HEK293 (cell line): ENCODE data around the gene LSM10.

ENCODE experiments used
- TCF7L2 ChIP-seq: IDR thresholded peaks from 2 replicates; pipeline ENCODE4 v1.6.1; 2011; ENCODE audit warnings: low read depth, mild to moderate bottlenecking, inconsistent platforms, low read length, moderate library complexity, borderline replicate concordance
- TRIM28 ChIP-seq: IDR thresholded peaks from 2 replicates; pipeline ENCODE4 v1.6.1; 2011; ENCODE audit warnings: low read length, control low read depth, borderline replicate concordance
- ZBTB20 ChIP-seq: fragments of 450-650 bp; formaldehyde crosslinking; IDR thresholded peaks from 2 replicates; pipeline ENCODE4 v1.5.1; 2016; ENCODE audit warnings: missing biosample characterization, missing genetic modification characterization
- ZFP41 ChIP-seq: fragments of 450-650 bp; formaldehyde crosslinking; IDR thresholded peaks from 2 replicates; pipeline ENCODE4 v1.5.1; 2016; ENCODE audit warnings: missing biosample characterization, missing genetic modification characterization, borderline replicate concordance
- ZNF138 ChIP-seq: fragments of 450-650 bp; formaldehyde crosslinking; IDR thresholded peaks from 2 replicates; pipeline ENCODE4 v1.5.1; 2016; ENCODE audit warnings: missing biosample characterization, missing genetic modification characterization, borderline replicate concordance
- ZNF16 ChIP-seq: fragments of 450-650 bp; formaldehyde crosslinking; IDR thresholded peaks from 2 replicates; pipeline ENCODE4 v1.5.1; 2016; ENCODE audit warnings: low read depth, missing biosample characterization, missing genetic modification characterization
- ZNF274 ChIP-seq, 2 experiments: fragments of 200-500 bp in 1 of 2; fragments of 450-650 bp in 1 of 2; sonication (Bioruptor generic) in 1 of 2; formaldehyde crosslinking in 1 of 2; IDR thresholded peaks; 2 replicates each; pipeline versions ENCODE4 v1.5.1 to v1.6.1; 2014 to 2016; ENCODE audit warnings: borderline replicate concordance in 1 of 2, inconsistent platforms in 1 of 2, low read length in 1 of 2, missing biosample characterization in 1 of 2, missing genetic modification characterization in 1 of 2
- ZNF341 ChIP-seq: fragments of 450-650 bp; formaldehyde crosslinking; IDR thresholded peaks from 2 replicates; pipeline ENCODE4; 2016; ENCODE audit warnings: low read depth, missing biosample characterization, missing genetic modification characterization
- ZNF366 ChIP-seq: fragments of 450-650 bp; formaldehyde crosslinking; conservative IDR thresholded peaks from 2 replicates; pipeline ENCODE4 v1.5.1; 2016; ENCODE audit warnings: missing biosample characterization, missing genetic modification characterization
- ZNF629 ChIP-seq: fragments of 450-650 bp; formaldehyde crosslinking; IDR thresholded peaks from 2 replicates; pipeline ENCODE4 v1.5.1; 2017; ENCODE audit warnings: missing biosample characterization, missing genetic modification characterization
- ZNF677 ChIP-seq: fragments of 450-650 bp; IDR thresholded peaks from 2 replicates; pipeline ENCODE4 v1.5.0; 2018; ENCODE audit warnings: missing biosample characterization, mild to moderate bottlenecking, missing genetic modification characterization, moderate library complexity
- ZNF776 ChIP-seq: fragments of 450-650 bp; formaldehyde crosslinking; IDR thresholded peaks from 2 replicates; pipeline ENCODE4 v1.5.0; 2017; ENCODE audit warnings: missing biosample characterization, missing genetic modification characterization, borderline replicate concordance
- ZSCAN30 ChIP-seq: fragments of 450-650 bp; IDR thresholded peaks from 2 replicates; pipeline ENCODE4 v1.5.1; 2018; ENCODE audit warnings: missing biosample characterization, mild to moderate bottlenecking, missing genetic modification characterization, moderate library complexity
- TF ChIP-seq, protein P1 (sequence below): fragments of 450-650 bp; formaldehyde crosslinking; IDR thresholded peaks from 2 replicates; pipeline ENCODE4 v1.5.1; 2016; ENCODE audit warnings: missing biosample characterization, missing genetic modification characterization

DNA sequence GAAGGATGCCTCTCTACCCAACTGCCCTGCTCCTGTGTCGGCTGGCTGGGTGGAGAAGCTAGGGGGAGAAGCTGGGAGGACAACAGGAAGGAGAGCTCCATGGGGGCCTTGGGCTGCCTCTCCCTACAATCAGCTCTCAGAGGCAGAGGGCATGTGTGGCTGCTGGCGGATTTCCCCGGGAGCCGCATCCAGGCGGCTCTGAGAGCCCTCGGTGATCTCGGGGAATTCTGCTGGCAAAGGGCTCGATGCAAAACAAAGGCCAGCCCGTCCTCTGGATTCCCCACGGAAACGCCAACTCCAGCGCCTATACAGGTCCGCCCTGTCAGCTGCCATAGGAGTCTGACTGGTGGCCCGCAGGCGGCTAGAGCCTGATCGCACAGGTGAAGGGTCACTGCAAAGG lies 47.9 kb downstream of the LSM10 start:
- no peak for TF ChIP-seq ZNF366 (tag by site-specific recombination)
- no peak for TF ChIP-seq ZNF138
- TF ChIP-seq TRIM28 = no peak
- TF ChIP-seq, protein P1, sequence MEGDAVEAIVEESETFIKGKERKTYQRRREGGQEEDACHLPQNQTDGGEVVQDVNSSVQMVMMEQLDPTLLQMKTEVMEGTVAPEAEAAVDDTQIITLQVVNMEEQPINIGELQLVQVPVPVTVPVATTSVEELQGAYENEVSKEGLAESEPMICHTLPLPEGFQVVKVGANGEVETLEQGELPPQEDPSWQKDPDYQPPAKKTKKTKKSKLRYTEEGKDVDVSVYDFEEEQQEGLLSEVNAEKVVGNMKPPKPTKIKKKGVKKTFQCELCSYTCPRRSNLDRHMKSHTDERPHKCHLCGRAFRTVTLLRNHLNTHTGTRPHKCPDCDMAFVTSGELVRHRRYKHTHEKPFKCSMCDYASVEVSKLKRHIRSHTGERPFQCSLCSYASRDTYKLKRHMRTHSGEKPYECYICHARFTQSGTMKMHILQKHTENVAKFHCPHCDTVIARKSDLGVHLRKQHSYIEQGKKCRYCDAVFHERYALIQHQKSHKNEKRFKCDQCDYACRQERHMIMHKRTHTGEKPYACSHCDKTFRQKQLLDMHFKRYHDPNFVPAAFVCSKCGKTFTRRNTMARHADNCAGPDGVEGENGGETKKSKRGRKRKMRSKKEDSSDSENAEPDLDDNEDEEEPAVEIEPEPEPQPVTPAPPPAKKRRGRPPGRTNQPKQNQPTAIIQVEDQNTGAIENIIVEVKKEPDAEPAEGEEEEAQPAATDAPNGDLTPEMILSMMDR (tag by site-specific recombination) = no peak
- no peak for TF ChIP-seq ZSCAN30 (tag by site-specific recombination)
- TF ChIP-seq TCF7L2 = no peak
- TF ChIP-seq ZNF629 (tag by site-specific recombination) = no peak
- TF ChIP-seq ZNF341 (tag by site-specific recombination) = no peak
- no peak for TF ChIP-seq ZNF776 (tag by site-specific recombination)
- no peak for TF ChIP-seq ZBTB20 (tag by site-specific recombination)
- TF ChIP-seq ZFP41 (tag by site-specific recombination) = no peak
- TF ChIP-seq ZNF677 (tag by site-specific recombination) = no peak
- no peak for TF ChIP-seq ZNF16 (tag by site-specific recombination)
- no peak for TF ChIP-seq ZNF274 (IDR thresholded peaks at IDR 0.05; ENCODE audit: low read length)
- TF ChIP-seq ZNF274 (tag by site-specific recombination; IDR thresholded peaks at IDR 0.05; ENCODE audit: borderline replicate concordance) = no peak
